GM12891 (cell line): ENCODE data around the gene STOX2.

ENCODE experiments used
- PAX5 ChIP-seq: IDR thresholded peaks from 2 replicates; pipeline ENCODE4 v1.6.1; 2011; ENCODE audit warnings: low read length, moderate library complexity, mild to moderate bottlenecking; ENCODE audit not compliant: insufficient read depth, severe bottlenecking
- POLR2A ChIP-seq: IDR thresholded peaks from 2 replicates; pipeline ENCODE4 v1.6.1; 2011; ENCODE audit warnings: low read depth, low read length, control low read depth
- POLR2AphosphoS5 ChIP-seq: IDR thresholded peaks from 2 replicates; pipeline ENCODE4 v1.6.1; 2011; ENCODE audit warnings: low read depth, low read length, control low read depth
- TAF1 ChIP-seq: IDR thresholded peaks from 2 replicates; pipeline ENCODE4 v1.6.1; 2011; ENCODE audit warnings: low read depth, low read length, control low read depth

GRCh38 chr4:184019076-184019475, 114.0 kb downstream of the STOX2 start:
- TF ChIP-seq POLR2AphosphoS5 (no peak), POLR2A (no peak), PAX5 (no peak), TAF1 (no peak)
